Stimulated activated memory B cell treated with anti-CD40 and anti-IgM and Interleukin-4, amounts not matched to agents 10 μg/mL and 1 μg/mL and 100 μg/mL, for 72 hours (primary cell): Measurements from ENCODE around the gene MAP2K5.

ENCODE experiments used
- ATAC-seq: fragments of 150-1000 bp; cut with Tn5 transposase; 2 replicates; pipeline ENCODE4 v1.10.0; 2021
- H3K27ac Mint-ChIP-seq: one replicate; pipeline ENCODE4 v1.8.0; 2022; ENCODE audit warnings: mild to moderate bottlenecking, mixed read lengths
- H3K27me3 Mint-ChIP-seq: one replicate; pipeline ENCODE4 v1.8.0; 2022; ENCODE audit warnings: mixed read lengths
- H3K36me3 Mint-ChIP-seq: one replicate; pipeline ENCODE4 v1.8.0; 2022; ENCODE audit warnings: mixed read lengths
- H3K4me1 Mint-ChIP-seq: one replicate; pipeline ENCODE4 v1.8.0; 2022; ENCODE audit warnings: mixed read lengths
- H3K4me3 Mint-ChIP-seq: one replicate; pipeline ENCODE4 v1.8.0; 2022; ENCODE audit warnings: mild to moderate bottlenecking, moderate library complexity, mixed read lengths
- H3K9me3 Mint-ChIP-seq: one replicate; pipeline ENCODE4 v1.8.0; 2022; ENCODE audit warnings: mixed read lengths

MAP2K5 gene

DNA sequence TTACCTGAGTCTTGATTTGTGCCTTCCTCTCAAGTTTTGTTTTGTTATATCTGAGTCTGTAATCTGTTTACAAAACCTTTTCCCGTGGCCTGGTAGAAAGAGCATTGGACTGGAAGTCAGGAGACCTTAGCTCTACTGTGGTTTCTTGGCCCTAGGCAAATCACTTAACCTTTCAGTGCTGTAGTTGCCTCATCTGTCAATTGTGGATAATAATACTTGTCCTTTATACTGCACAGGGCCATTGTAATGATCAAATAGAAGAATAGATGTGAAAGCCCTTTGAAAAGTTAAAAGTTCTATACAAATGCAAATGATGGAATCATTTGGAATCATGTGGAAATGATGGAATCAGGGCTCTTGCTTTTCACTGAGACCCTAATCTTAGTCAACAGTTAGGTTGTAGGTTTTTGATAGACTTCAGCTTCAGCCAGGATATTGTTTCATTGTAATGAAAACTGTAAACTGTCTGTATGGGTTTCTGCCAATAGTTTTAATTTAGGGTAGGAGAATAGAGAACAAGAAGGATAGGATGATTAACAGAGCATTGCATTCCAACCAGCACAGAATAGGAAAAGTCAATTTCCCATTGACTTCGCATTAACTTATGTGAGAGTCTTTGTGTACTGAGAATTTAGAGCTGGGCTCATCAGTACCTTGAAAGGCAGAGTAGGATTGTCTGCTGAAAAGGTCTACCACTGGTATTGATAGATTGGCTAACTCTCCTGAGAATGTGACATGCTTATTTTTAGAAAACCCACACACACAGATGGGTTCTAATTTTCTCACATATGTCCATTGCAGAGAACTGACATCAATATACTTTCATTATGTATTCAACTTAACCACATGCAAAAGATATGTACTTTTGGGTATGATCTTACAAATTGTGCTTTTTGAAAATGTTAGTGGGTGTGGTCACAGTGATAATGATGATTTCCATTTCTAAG is 21.8 kb downstream of the MAP2K5 start:
- Mint-ChIP-seq H3K9me3 (no peaks in the 10 kb centered on the region), H3K4me1 (peaks cover 25% of the 10 kb centered on the region), H3K27ac (no peak overlapping the region), H3K36me3 (peaks cover 37% of the 10 kb centered on the region), H3K4me3 (no peak overlapping the region), H3K27me3 (no peaks in the 10 kb centered on the region)
- peak; percentile 39 for ATAC-seq

DNA sequence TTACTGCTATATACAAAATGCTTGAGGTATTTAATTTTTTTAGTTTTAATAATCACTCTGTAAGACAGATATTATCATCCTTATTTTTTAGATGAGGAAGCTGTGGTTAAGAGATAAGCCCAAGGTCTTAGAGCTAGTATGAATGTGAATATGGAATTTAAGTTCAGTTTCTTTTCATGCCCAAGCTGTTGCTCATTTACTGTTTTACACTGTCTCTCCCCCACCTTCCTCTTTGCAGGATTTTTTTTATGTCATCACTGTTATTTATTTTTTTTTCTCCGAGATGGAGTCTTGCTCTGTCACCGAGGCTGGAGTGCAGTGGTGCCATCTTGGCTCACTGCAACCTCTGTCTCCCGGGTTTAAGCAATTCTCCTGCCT is 22.5 kb downstream of the MAP2K5 start:
- Mint-ChIP-seq H3K36me3 (peaks cover 32% of the 10 kb centered on the region), H3K27ac (no peak overlapping the region), H3K4me3 (no peak overlapping the region), H3K27me3 (no peaks in the 10 kb centered on the region), H3K4me1 (peaks cover 25% of the 10 kb centered on the region), H3K9me3 (no peaks in the 10 kb centered on the region)
- peak; percentile 45 for ATAC-seq

DNA sequence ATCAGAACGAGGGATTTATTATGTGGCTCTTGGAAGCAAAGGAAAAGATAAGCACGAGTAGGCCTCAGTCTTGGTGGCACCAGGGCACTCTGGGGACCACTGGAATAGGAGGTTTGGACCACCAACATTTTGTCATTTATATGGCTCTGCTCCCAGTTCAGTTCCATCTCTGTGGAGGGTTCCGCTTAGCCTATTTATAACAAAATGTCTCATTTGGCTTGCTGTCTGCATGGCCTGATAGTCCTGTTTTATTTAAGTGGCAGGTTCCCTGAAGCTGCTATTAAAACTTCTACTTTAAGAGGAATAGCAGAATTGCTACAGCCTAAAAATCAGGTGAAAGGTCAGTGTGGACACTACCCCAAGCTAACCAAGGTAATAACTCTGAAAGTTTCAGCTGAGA is 27.2 kb downstream of the MAP2K5 start:
- no peak overlapping the region for H3K27ac Mint-ChIP-seq
- H3K27me3 Mint-ChIP-seq: no peaks in the 10 kb centered on the region
- H3K9me3 Mint-ChIP-seq: no peaks in the 10 kb centered on the region
- no peak for ATAC-seq
- H3K4me3 Mint-ChIP-seq: no peak overlapping the region
- peaks cover 7% of the 10 kb centered on the region for H3K4me1 Mint-ChIP-seq
- H3K36me3 Mint-ChIP-seq: peaks cover 27% of the 10 kb centered on the region

DNA sequence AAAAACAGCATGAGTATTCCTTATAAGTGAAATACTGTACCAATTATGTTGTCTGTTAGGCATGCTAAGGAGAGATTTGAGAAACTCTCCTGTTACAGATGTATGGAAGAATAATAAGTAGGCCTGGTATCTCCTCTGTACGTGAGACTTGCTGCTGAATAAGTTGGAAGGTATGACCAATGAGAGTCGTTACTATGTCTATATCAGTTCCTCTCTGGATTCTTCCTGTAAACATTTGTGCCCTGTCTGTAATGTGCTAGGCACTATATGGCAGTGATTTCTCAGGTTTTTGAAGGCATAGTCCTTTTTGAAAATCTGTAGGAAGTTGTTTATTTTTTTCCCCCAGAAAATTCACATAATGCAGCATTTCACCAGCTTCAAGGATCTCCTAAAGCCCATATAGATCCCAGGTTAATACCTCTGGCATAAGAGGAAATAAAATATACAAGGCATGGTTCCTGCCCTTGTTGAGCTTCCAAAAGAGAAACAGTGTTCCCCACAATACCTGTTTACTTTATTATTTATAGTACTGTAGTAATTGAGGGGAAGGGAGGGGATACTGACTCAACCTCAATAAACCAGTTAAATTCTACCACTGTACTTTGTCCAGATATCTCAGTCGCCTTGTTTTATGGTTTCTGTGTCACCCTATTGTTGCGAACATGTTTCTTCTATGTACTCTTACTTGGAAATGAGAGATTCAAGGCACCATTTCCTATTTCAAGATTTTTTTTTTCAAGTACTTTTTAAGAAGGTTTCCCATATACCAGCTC is 28.6 kb downstream of the MAP2K5 start:
- no peaks in the 10 kb centered on the region for H3K27me3 Mint-ChIP-seq
- no peak overlapping the region for H3K4me3 Mint-ChIP-seq
- ATAC-seq: no peak
- peaks cover 5% of the 10 kb centered on the region for H3K4me1 Mint-ChIP-seq
- H3K27ac Mint-ChIP-seq: no peak overlapping the region
- peaks cover 31% of the 10 kb centered on the region for H3K36me3 Mint-ChIP-seq
- no peaks in the 10 kb centered on the region for H3K9me3 Mint-ChIP-seq

DNA sequence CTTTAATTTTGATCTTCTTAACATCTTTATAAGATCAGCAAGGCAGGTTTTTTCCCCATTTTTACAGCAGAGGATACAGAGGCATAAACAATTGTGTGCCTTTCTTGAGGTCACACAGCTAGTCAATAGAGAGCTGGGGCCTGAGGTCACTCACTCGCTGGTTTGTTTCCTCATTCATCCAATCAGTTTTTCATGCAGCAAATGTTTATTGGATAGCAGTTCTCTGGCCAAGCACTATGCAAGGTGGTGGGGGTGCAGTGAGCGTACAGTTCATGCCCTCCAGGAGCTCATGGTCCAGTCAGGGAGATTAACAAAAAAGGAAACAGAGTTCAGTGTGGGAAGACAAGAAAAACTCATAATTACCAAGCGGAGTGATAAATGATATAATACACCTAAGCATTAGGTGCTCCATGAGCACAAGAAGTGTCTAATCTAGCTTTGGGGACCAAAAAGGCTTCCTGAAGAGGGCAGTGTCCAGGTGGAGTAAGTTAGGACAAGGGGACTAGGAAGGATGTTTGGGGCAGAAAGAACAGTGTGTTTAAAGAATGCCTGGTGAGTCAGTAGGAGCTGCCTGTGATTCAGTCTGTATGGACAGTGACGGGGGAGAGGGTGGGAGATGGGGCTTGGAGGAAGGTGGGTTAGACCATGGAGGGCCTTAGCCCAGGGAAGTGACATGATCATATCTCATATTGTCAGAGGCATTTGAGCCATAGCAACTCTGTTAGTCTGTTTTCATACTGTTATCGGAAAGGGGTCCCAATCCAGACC is 29.3 kb downstream of the MAP2K5 start:
- Mint-ChIP-seq H3K4me3 (no peak overlapping the region), H3K9me3 (no peaks in the 10 kb centered on the region), H3K36me3 (peaks cover 31% of the 10 kb centered on the region), H3K27ac (no peak overlapping the region), H3K4me1 (peaks cover 5% of the 10 kb centered on the region), H3K27me3 (no peaks in the 10 kb centered on the region)
- ATAC-seq: no peak

DNA sequence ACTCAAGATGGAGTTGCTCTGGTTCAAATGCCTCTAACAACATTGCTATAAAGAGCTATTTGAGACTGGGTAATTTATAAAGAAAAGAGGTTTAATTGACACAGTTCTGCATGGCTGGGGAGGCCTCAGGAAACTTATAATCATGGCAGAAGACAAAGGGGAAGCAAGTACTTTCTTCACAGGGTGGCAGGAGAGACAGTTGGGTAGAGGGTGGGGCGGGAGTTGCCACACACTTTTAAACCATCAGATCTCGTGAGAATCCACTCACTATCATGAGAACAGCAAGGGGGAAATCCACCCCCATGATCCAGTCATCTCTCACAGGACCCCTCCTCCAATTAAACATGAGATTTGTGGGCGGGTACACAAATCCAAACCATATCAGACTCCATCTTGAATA is 30.7 kb downstream of the MAP2K5 start:
- no peak for ATAC-seq
- H3K27me3 Mint-ChIP-seq: no peaks in the 10 kb centered on the region
- H3K9me3 Mint-ChIP-seq: no peaks in the 10 kb centered on the region
- H3K36me3 Mint-ChIP-seq: peaks cover 31% of the 10 kb centered on the region
- no peak overlapping the region for H3K27ac Mint-ChIP-seq
- peaks cover 5% of the 10 kb centered on the region for H3K4me1 Mint-ChIP-seq
- H3K4me3 Mint-ChIP-seq: no peak overlapping the region

DNA sequence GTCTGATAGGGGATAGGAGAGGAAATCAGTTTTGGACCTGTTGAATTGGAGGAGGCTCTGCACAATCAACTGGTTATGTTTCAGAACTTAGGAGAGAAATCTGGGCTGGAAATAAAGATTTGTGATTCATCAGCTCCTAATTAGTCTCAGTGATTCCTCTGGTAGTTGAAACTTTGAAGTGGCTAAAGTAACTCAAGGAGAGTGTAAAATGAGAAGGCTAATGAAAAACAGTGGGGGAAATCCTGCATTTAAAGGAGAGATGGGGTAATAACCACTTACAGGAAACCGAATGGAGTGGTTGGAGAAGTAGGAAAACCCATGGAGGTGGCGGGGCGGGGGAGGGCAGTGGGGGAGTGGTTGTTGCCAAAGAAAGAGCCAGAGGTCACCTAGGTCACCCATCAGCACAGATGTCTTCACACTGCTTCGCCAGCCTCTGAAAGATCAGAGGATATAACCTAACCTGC is 32.6 kb downstream of the MAP2K5 start:
- H3K27me3 Mint-ChIP-seq: no peaks in the 10 kb centered on the region
- peaks cover 5% of the 10 kb centered on the region for H3K4me1 Mint-ChIP-seq
- ATAC-seq: no peak
- no peak overlapping the region for H3K27ac Mint-ChIP-seq
- peaks cover 27% of the 10 kb centered on the region for H3K36me3 Mint-ChIP-seq
- H3K9me3 Mint-ChIP-seq: no peaks in the 10 kb centered on the region
- no peak overlapping the region for H3K4me3 Mint-ChIP-seq

DNA sequence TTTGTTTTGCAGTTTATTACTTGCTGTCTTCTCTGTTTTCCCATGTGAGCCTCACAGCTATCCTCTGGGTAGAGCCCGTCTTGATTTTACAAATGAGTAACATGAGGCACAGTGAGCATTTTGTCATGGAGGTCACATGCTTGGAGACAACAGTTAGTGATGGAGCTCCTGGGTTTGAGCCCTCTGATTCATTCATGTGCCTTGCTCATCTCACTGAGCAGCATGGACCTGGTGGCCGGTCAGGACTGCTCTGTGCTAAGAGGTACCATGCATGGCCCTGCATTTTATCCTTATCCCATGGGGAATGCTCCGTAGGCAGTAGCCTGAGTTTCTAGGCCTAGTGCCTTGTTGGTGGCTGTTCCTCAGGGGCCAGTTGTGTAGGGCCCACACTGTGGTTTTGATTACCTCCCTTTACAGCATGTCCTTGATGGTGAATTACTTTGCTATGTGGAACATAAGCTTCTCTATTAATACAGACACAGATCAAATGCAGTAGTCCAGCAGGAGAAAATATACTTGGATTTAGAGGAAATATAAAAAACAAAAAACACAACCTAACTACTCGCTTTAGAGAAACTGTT is 35.6 kb downstream of the MAP2K5 start:
- H3K27me3 Mint-ChIP-seq: no peaks in the 10 kb centered on the region
- peaks cover 11% of the 10 kb centered on the region for H3K4me1 Mint-ChIP-seq
- H3K4me3 Mint-ChIP-seq: no peak overlapping the region
- no peaks in the 10 kb centered on the region for H3K9me3 Mint-ChIP-seq
- H3K36me3 Mint-ChIP-seq: peaks cover 32% of the 10 kb centered on the region
- H3K27ac Mint-ChIP-seq: no peak overlapping the region
- no peak for ATAC-seq

DNA sequence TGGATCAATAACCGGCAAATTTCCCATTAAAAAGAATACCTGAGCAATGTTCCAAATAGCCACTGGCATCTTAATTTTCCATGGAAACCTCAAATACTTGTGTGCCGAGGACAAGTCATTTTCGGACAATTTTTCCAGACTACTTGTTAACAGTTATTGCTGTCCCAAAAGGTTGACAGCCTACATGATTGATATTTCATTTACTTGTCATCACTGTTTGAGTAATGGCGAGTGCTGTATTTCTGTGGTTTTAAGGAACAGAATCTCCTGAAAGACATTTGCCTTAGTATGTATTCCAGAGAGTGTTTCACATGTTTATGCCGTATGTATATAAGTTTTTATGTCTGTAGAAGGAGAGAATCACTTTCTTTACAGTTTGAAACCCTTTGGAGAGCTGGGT is 36.7 kb downstream of the MAP2K5 start:
- no peak for ATAC-seq
- no peak overlapping the region for H3K4me3 Mint-ChIP-seq
- no peaks in the 10 kb centered on the region for H3K27me3 Mint-ChIP-seq
- H3K4me1 Mint-ChIP-seq: peaks cover 11% of the 10 kb centered on the region
- no peaks in the 10 kb centered on the region for H3K9me3 Mint-ChIP-seq
- no peak overlapping the region for H3K27ac Mint-ChIP-seq
- peaks cover 27% of the 10 kb centered on the region for H3K36me3 Mint-ChIP-seq

DNA sequence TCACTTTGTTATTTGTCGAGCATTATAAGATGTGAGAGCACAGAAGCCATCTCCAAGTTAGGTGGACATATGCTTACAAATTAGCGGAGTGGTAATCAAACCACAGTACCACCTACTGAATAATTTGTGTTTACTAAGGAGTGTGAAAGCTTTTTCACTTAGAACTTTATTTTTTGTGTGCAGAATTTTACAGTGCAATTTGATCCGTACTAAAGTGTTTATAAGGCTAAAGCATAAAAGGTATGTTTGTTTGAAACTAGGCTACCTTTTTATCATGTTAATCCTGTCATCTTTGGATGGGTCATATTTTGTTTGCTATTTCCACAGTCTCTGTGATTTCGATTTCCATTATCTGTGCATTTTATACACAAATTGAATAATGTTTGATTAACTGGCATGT is 37.5 kb downstream of the MAP2K5 start:
- H3K4me1 Mint-ChIP-seq: peaks cover 8% of the 10 kb centered on the region
- H3K27ac Mint-ChIP-seq: no peak overlapping the region
- no peak overlapping the region for H3K4me3 Mint-ChIP-seq
- H3K27me3 Mint-ChIP-seq: no peaks in the 10 kb centered on the region
- peaks cover 19% of the 10 kb centered on the region for H3K36me3 Mint-ChIP-seq
- no peak for ATAC-seq
- no peaks in the 10 kb centered on the region for H3K9me3 Mint-ChIP-seq

DNA sequence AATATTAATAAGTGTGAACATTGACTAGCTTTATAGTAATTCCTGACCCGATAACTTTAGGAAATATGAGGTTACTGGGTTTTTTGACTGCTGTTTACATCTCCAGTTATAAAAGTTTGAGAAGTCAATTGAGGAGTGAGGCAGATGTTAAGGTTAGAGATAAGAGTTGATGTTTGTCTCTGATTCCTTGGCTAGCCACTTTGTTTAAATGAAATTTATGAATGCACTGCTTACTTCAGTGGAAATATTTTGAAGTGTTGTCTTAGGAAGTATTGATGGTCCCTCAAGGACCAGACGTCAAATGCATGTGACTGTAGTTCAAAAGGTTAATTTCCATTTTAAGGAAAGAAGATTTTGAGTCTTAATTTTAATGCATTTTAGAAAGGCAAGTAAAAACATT is 41.7 kb downstream of the MAP2K5 start:
- peaks cover 5% of the 10 kb centered on the region for H3K4me1 Mint-ChIP-seq
- no peak overlapping the region for H3K27ac Mint-ChIP-seq
- H3K27me3 Mint-ChIP-seq: no peaks in the 10 kb centered on the region
- H3K4me3 Mint-ChIP-seq: no peak overlapping the region
- peaks cover 47% of the 10 kb centered on the region for H3K36me3 Mint-ChIP-seq
- no peaks in the 10 kb centered on the region for H3K9me3 Mint-ChIP-seq
- no peak for ATAC-seq

DNA sequence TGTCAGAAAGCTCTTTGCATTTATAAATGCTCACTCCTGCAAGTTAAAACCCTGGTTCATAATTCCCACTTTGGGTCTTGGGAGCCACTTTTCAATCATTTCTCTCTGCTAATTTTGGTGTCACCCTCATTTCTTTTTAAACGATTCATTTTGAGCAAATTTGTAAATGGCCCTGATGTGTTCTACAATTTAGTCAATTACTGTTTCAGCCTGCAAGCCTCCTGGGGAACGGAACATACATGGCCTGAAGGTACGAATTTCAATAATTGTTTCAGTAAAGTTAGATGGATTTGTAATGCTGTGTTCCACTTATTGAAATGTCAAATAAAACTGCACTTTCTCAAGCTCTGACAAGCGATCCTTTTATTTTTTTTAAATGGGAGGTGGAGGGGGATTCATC is 43.2 kb downstream of the MAP2K5 start:
- peaks cover 56% of the 10 kb centered on the region for H3K36me3 Mint-ChIP-seq
- H3K27ac Mint-ChIP-seq: no peak overlapping the region
- H3K4me3 Mint-ChIP-seq: no peak overlapping the region
- H3K4me1 Mint-ChIP-seq: peaks cover 5% of the 10 kb centered on the region
- no peak for ATAC-seq
- H3K9me3 Mint-ChIP-seq: no peaks in the 10 kb centered on the region
- H3K27me3 Mint-ChIP-seq: no peaks in the 10 kb centered on the region

DNA sequence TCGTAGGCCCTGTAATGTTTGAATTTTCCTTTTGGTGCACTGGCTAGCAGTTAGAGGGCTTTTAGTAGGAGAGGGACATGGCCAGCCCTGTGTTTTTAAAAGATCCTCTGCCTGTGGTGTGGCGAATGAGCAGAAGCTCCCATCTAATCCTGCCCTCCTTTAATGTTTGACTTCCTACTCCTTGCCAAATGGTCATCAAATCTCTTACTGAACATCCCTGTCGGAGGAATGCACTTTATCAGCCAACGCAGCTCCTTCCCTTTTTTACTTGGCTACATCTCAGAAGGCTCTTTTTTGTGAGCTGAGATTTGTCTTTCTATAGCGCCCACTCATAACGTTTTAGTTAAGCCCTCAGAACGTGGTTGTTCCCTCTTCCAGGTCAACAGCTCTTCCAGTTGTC is 44.8 kb downstream of the MAP2K5 start:
- Mint-ChIP-seq H3K9me3 (no peaks in the 10 kb centered on the region), H3K36me3 (peaks cover 53% of the 10 kb centered on the region), H3K27me3 (no peaks in the 10 kb centered on the region), H3K4me1 (no peaks in the 10 kb centered on the region), H3K4me3 (no peak overlapping the region), H3K27ac (no peak overlapping the region)
- ATAC-seq: no peak

DNA sequence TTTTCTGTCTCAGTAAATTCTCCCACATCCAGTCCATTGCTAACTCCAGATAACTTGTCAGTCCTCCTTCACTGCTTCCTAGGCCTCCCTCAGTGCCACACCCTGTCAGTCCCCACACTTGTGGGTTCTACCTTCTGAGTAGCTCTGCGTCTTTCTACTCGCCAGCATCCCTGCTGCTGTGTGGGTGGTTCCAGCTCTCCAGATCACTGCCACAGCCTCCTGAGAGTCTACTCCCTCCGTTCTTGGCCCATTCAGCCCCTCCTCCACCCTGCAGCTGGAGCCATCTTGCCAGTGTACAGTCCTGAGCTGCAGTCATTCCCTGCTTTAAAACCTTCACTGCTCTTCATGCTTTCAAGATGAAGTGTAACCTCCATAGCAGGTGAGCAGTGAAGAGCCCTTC is 45.3 kb downstream of the MAP2K5 start:
- ATAC-seq: no peak
- Mint-ChIP-seq H3K27ac (no peak overlapping the region), H3K27me3 (no peaks in the 10 kb centered on the region), H3K36me3 (peaks cover 50% of the 10 kb centered on the region), H3K4me3 (no peak overlapping the region), H3K9me3 (no peaks in the 10 kb centered on the region), H3K4me1 (no peaks in the 10 kb centered on the region)

DNA sequence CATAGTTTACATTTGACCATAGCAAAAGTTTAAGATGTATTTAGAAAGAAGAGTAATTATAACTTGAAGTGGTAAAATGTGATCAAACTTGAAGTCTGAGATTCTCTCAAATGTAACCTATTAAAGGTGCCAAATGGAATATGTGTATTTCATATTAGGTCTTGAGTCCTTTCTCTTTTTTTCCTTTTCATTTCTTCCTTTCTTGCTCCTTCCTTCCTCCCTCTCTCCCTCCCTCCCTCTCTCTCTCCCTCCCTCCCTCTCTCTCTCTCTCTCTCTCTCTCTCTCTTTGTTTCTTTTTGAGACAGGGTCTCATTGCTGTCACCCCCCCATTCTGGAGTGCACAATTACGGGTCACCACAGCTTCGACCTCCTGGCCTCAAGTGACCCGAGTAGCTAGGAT is 47.7 kb downstream of the MAP2K5 start:
- Mint-ChIP-seq H3K27me3 (no peaks in the 10 kb centered on the region), H3K36me3 (peaks cover 47% of the 10 kb centered on the region), H3K4me1 (no peaks in the 10 kb centered on the region), H3K4me3 (no peak overlapping the region), H3K27ac (no peak overlapping the region), H3K9me3 (no peaks in the 10 kb centered on the region)
- ATAC-seq: no peak
